Measurements from ENCODE around the gene CACNA1F. TPM values are rescaled to one million over a fixed set of nuclear protein-coding genes. Genes with fewer than 3 reads are reported as not detected.

The CACNA1F gene
- total RNA-seq, 1 donor from 2014 or later = not detected

GRCh38 chrX:49250066-49250465, 16.9 kb upstream of the CACNA1F start:
- DNase-seq (ENCODE audit: low spot score in 2 of 2) = no peak
- Histone ChIP-seq H3K9me3 (no peaks in the 10 kb centered on the region), H3K4me1 (no peaks in the 10 kb centered on the region), H3K4me3 (no peak overlapping the region), H3K36me3 (peaks cover 3 to 30% of the 10 kb centered on the region in 2 donors), H3K27me3 (no peaks in the 10 kb centered on the region), H3K27ac (no peak overlapping the region)
- intact Hi-C loops (cut with DNase I) = no loop called here
- TF ChIP-seq, protein P1, sequence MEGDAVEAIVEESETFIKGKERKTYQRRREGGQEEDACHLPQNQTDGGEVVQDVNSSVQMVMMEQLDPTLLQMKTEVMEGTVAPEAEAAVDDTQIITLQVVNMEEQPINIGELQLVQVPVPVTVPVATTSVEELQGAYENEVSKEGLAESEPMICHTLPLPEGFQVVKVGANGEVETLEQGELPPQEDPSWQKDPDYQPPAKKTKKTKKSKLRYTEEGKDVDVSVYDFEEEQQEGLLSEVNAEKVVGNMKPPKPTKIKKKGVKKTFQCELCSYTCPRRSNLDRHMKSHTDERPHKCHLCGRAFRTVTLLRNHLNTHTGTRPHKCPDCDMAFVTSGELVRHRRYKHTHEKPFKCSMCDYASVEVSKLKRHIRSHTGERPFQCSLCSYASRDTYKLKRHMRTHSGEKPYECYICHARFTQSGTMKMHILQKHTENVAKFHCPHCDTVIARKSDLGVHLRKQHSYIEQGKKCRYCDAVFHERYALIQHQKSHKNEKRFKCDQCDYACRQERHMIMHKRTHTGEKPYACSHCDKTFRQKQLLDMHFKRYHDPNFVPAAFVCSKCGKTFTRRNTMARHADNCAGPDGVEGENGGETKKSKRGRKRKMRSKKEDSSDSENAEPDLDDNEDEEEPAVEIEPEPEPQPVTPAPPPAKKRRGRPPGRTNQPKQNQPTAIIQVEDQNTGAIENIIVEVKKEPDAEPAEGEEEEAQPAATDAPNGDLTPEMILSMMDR (IDR thresholded peaks at IDR 0.05) = no peak

DNA sequence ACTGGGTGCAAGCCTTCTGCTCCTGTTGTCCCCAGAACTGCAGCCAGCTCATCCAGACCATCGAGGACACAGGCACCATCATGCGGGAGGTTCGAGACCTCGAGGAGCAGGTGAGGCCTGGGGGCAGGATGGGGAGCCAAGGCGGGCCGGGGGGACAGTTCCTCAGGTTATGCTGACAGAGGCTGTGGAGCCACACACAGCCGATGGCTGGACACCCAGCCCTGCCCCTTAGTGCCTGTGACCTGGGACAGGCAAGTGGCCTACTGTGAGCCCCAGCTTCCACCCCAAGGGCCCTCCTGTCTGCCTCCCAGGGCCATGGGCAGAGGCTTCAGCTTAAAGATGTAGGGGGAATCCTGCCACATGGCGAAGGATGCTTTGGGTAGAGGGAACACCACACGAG, 16.5 kb upstream of the CACNA1F start:
- Histone ChIP-seq H3K4me3 (no peak overlapping the region), H3K27ac (no peak overlapping the region), H3K27me3 (no peaks in the 10 kb centered on the region), H3K4me1 (no peaks in the 10 kb centered on the region), H3K36me3 (peaks cover 6 to 35% of the 10 kb centered on the region in 2 donors), H3K9me3 (no peaks in the 10 kb centered on the region)
- no peak for DNase-seq (ENCODE audit: low spot score in 2 of 2)
- TF ChIP-seq, protein P1 (IDR thresholded peaks at IDR 0.05) = no peak
- intact Hi-C loops (cut with DNase I) = no loop called here

- no peak for DNase-seq (ENCODE audit: low spot score in 2 of 2)
- intact Hi-C loops (cut with DNase I) = no loop called here
- Histone ChIP-seq H3K27me3 (no peaks in the 10 kb centered on the region), H3K27ac (no peak overlapping the region), H3K4me3 (no peak overlapping the region), H3K36me3 (peaks cover 10 to 40% of the 10 kb centered on the region in 2 donors), H3K4me1 (no peaks in the 10 kb centered on the region), H3K9me3 (no peaks in the 10 kb centered on the region)
- TF ChIP-seq, protein P1 (IDR thresholded peaks at IDR 0.05) = no peak
These were observed 15.9 kb upstream of the CACNA1F start for GRCh38 chrX:49249071-49249470.

- peaks cover 10 to 47% of the 10 kb centered on the region in 2 donors for H3K36me3 ChIP-seq
These were observed 15.0 kb upstream of the CACNA1F start for GRCh38 chrX:49247916-49248811.

DNA sequence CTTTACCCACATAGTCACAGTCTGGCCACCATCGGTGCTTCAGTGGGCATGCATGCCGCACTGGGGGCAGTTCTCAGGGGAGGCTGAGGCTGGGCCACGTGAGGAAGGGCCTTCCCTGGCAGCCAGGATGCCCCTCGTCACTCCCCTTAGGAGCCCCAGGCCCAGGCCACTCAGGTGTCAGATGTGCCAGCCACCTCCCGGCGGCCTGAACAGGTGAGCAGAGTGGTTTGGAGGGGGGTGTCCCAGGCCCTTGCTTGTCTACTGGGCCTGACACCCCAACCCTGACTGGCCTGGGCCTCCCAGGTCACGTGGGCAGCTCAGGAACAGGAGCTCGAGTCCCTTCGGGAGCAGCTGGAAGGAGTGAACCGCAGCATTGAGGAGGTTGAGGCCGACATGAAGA, 14.2 kb upstream of the CACNA1F start:
- TF ChIP-seq, protein P1 (IDR thresholded peaks at IDR 0.05) = no peak
- no peak for DNase-seq (ENCODE audit: low spot score in 2 of 2)
- no peak overlapping the region for H3K27ac ChIP-seq
- H3K36me3 ChIP-seq = peaks cover 10 to 52% of the 10 kb centered on the region in 2 donors
- no peaks in the 10 kb centered on the region for H3K27me3 ChIP-seq
- H3K4me3 ChIP-seq = no peak overlapping the region
- intact Hi-C loops (cut with DNase I) = no loop called here
- no peaks in the 10 kb centered on the region for H3K4me1 ChIP-seq
- H3K9me3 ChIP-seq = no peaks in the 10 kb centered on the region

More at GRCh38 chrX:49247916-49248811, 15.0 kb upstream of the CACNA1F start:
- TF ChIP-seq, protein P1 (IDR thresholded peaks at IDR 0.05) = no peak
- Histone ChIP-seq H3K27ac (no peak overlapping the region), H3K4me1 (no peaks in the 10 kb centered on the region), H3K9me3 (no peaks in the 10 kb centered on the region), H3K27me3 (no peaks in the 10 kb centered on the region), H3K4me3 (no peak overlapping the region)
- DNase-seq (ENCODE audit: low spot score in 2 of 2) = no peak
- intact Hi-C loops (cut with DNase I) = no loop called here

All from ascending aorta (tissue), 2 donors.